OCI-LY7 (cell line): ENCODE results near the gene GTF3C4. TPM values are rescaled to one million over a fixed set of nuclear protein-coding genes. Genes with fewer than 3 reads are reported as not detected.

Source experiments
- BruUV-seq: library from RNA; stranded (reverse); fragments of 400-500 nt; replicated peaks from 2 replicates; lab custom pipeline; 2021; lab: Mats Ljungman, UMichigan
- CTCF ChIA-PET: fragments of 300-600 bp; sonication (Branson Sonifier 250); formaldehyde crosslinking; loops from one replicate; lab custom pipeline; 2022; ENCODE audit warnings: antibody characterized with exemption; ENCODE audit not compliant: unreplicated experiment; lab: Charles Lee
- POLR2A ChIA-PET: fragments of 300-600 bp; sonication (Branson Sonifier 250); formaldehyde crosslinking; loops from one replicate; lab custom pipeline; 2022; ENCODE audit warnings: antibody characterized with exemption; lab: Charles Lee
- DNase-seq: peaks from one replicate; pipeline ENCODE4 v3.0.0-alpha.2; 2015; ENCODE audit warnings: low spot score
- H2AFZ ChIP-seq: fragments of 200-600 bp; sonication (generic), shearing (Covaris generic); 2 replicates; pipeline ENCODE4 v1.6.1; 2014; ENCODE audit warnings: mild to moderate bottlenecking, antibody characterized with exemption, low read length, moderate library complexity
- H3K27ac ChIP-seq: fragments of 200-600 bp; sonication (generic); 2 replicates; pipeline ENCODE4 v1.5.1; 2014; ENCODE audit warnings: mixed run types, low read depth, mild to moderate bottlenecking, moderate library complexity, low read length, inconsistent platforms; ENCODE audit not compliant: poor library complexity, severe bottlenecking
- H3K36me3 ChIP-seq: fragments of 200-600 bp; sonication (generic); 2 replicates; pipeline ENCODE4 v1.6.1; 2014; ENCODE audit warnings: mild to moderate bottlenecking, antibody characterized with exemption, low read length, moderate library complexity, mixed read lengths; ENCODE audit not compliant: insufficient read depth
- H3K4me1 ChIP-seq: fragments of 200-600 bp; sonication (generic); 2 replicates; pipeline ENCODE4 v1.5.1; 2014; ENCODE audit warnings: mild to moderate bottlenecking, low read length; ENCODE audit not compliant: insufficient read depth, poor library complexity, severe bottlenecking
- H3K4me2 ChIP-seq: fragments of 200-600 bp; sonication (generic); 2 replicates; pipeline ENCODE4 v1.6.1; 2014; ENCODE audit warnings: mild to moderate bottlenecking, low read length
- H3K4me3 ChIP-seq: fragments of 200-600 bp; sonication (generic); 2 replicates; pipeline ENCODE4 v1.5.1; 2014; ENCODE audit warnings: mild to moderate bottlenecking, low read depth, low read length; ENCODE audit not compliant: poor library complexity, severe bottlenecking
- H3K79me2 ChIP-seq: fragments of 200-600 bp; sonication (generic); 2 replicates; pipeline ENCODE4 v1.6.1; 2016; ENCODE audit warnings: low read depth, mild to moderate bottlenecking, low read length, moderate library complexity, mixed read lengths; ENCODE audit not compliant: insufficient read depth
- H3K9me2 ChIP-seq: fragments of 200-600 bp; sonication (generic); 2 replicates; pipeline ENCODE4 v1.6.1; 2016; ENCODE audit warnings: mild to moderate bottlenecking, low read length, mixed read lengths; ENCODE audit not compliant: insufficient read depth
- H3K9me3 ChIP-seq: fragments of 200-600 bp; sonication (generic); 2 replicates; pipeline ENCODE4 v1.6.1; 2014; ENCODE audit warnings: mild to moderate bottlenecking, mixed run types, low read length, mixed read lengths
- H4K20me1 ChIP-seq: fragments of 200-600 bp; sonication (generic); 2 replicates; pipeline ENCODE4 v1.6.1; 2014; ENCODE audit warnings: mild to moderate bottlenecking, antibody characterized with exemption, low read length, moderate library complexity, mixed read lengths; ENCODE audit not compliant: insufficient read depth
- CTCF ChIP-seq: fragments of 200-600 bp; sonication (generic); conservative IDR thresholded peaks from 2 replicates; pipeline ENCODE4 v1.5.1; 2014; ENCODE audit warnings: mild to moderate bottlenecking, antibody characterized with exemption, low read length, moderate library complexity, mixed read lengths
- EZH2phosphoT487 ChIP-seq: fragments of 200-600 bp; sonication (generic); IDR thresholded peaks from 2 replicates; pipeline ENCODE4 v1.6.1; 2018; ENCODE audit warnings: low read depth, borderline replicate concordance, mild to moderate bottlenecking, mixed run types, antibody characterized with exemption, low read length, moderate library complexity, mixed read lengths
- intact Hi-C: fragments of 100-400 bp; cut with micrococcal nuclease; formaldehyde crosslinking; loops from one replicate; pipeline ENCODE4 v1.10.0; 2022; ENCODE audit not compliant: unreplicated experiment
- total RNA-seq, 2 experiments: library from RNA; depleted of rRNA in 1 of 2; stranded (reverse); fragments of >200 nt in 1 of 2; shearing (Covaris generic) in 1 of 2; gene quantifications; 2 replicates each; pipeline ENCODE4 v1.2.3, GENCODE V29; 2014 to 2022

The GTF3C4 gene
- total RNA-seq, 2 experiments from 2014 or later: 15.7 to 19.0 TPM

DNA sequence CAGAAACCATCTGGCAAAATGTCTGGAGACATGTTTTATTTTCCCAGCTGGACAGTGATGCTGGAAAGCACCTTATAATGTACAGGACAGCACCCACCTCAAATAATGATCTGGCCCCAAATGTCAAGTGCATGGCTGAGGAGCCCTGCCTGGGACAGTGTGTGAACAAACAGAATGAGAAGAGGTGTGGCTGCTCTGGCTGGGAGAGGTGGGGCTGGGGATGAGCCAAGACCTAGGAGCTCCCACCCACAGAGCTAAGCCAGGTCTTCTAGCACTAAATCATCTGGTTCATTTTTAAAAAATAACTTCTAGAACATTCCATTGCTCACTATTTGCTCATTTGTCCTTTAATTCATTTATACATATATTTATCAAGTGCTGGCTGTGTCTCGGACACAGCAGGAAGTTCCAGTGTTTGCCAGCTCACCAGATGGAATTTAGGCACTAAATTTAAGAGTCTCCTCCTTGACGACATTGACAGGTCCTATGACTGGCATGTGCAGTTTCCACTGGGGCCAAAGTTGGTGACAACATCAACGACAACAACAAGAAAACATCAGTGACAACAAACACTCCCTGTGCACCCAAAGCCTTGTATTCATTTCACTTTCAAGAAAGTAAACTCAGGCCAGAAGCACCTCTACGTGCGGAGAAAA is 59.1 kb downstream of the GTF3C4 start:
- Histone ChIP-seq H3K4me2 (no peak overlapping the region), H4K20me1 (no peaks in the 10 kb centered on the region), H3K79me2 (no peaks in the 10 kb centered on the region), H3K4me3 (no peak overlapping the region), H3K4me1 (no peaks in the 10 kb centered on the region), H3K9me3 (no peaks in the 10 kb centered on the region), H3K27ac (no peak overlapping the region), H3K9me2 (no peaks in the 10 kb centered on the region), H3K36me3 (no peaks in the 10 kb centered on the region), H2AFZ (no peak overlapping the region)
- no TSS peak for BruUV-seq
- POLR2A ChIA-PET: no interaction called here
- CTCF ChIA-PET: no interaction called here
- intact Hi-C loops: no loop called here
- no peak for DNase-seq
- no peak for TF ChIP-seq EZH2phosphoT487
- no peak for TF ChIP-seq CTCF

DNA sequence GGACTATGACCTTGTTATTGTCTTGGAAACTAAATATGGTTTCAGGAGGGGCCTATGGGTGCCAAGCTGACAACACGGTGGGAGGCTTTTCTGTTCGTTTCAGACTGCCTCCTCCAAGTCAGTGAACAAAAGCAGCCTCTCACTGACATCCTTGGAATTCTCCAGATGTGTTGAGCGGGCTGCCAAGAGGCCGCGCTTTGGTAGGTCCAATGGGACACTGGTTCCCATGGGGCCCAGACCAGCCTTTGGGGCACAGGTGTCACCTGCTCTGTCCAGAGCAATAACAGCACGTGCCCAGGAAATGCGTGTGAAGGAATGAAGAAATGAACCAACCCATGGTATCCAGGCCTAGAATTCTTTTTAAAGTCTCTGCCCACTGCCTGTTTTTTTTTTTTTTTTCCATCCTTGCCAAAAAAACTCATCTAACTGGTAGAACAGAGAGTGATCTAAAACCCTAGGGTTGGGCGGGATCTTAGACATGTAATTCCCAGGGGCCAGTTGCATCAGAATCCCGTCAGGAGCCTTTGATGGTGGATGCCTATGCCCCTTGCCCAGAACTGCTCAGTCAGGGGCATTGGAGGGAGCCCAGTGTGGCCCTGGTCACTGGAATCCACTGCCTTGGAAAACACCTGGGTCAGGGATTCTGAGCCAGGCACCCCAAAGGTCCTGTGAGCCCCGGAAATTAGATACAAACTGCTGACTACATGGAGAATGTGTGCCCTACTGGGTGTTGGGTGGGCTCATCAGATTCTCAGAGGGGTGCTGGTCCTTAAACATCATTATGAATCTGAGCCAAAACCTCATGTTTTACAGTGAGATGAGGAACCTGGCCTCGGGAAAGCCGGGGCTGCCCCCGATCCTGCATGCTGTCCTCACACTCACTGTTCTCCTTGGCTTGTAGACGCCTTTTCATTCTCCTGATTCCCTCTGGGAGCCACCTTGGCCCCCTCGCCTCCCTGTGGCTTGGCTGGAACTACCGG is 60.1 kb downstream of the GTF3C4 start:
- intact Hi-C loops: no loop called here
- no peak for TF ChIP-seq EZH2phosphoT487
- TF ChIP-seq CTCF: no peak
- no TSS peak for BruUV-seq
- Histone ChIP-seq H3K4me3 (no peak overlapping the region), H3K4me1 (no peaks in the 10 kb centered on the region), H3K9me3 (no peaks in the 10 kb centered on the region), H3K36me3 (no peaks in the 10 kb centered on the region), H2AFZ (no peak overlapping the region), H4K20me1 (no peaks in the 10 kb centered on the region), H3K27ac (no peak overlapping the region), H3K4me2 (no peak overlapping the region), H3K9me2 (no peaks in the 10 kb centered on the region), H3K79me2 (no peaks in the 10 kb centered on the region)
- POLR2A ChIA-PET: no interaction called here
- CTCF ChIA-PET: no interaction called here
- DNase-seq: no peak
